C4-2B (cell line): ENCODE results near the gene CYP1B1.

Experiments
- CTCF ChIP-seq: fragments of 450-650 bp; conservative IDR thresholded peaks from 2 replicates; pipeline ENCODE4 v1.5.1; 2017; ENCODE audit warnings: mild to moderate bottlenecking
- ZFX ChIP-seq: fragments of 450-650 bp; IDR thresholded peaks from 2 replicates; pipeline ENCODE4 v1.6.1; 2017

- TF ChIP-seq CTCF, result no peak
- no peak for TF ChIP-seq ZFX
Observed at GRCh38 chr2:38093527-38094165, 17.7 kb upstream of the CYP1B1 start.
